Peyer's patch (tissue), 4 donors: Measurements from ENCODE around the gene HLA-DQB1. TPM values are rescaled to one million over a fixed set of nuclear protein-coding genes. Genes with fewer than 3 reads are reported as not detected.

Experiments
- DNase-seq, 3 donors: peaks; one replicate each; pipeline ENCODE4 v3.0.0-alpha.2; 2017 to 2019
- H3K27ac ChIP-seq, 4 donors: fragments of 200-600 bp; sonication (generic); one replicate each; pipeline ENCODE4 v1.5.1; 2016 to 2019
- H3K27me3 ChIP-seq, 2 donors: fragments of 200-600 bp; sonication (generic); one replicate each; pipeline ENCODE4 v1.5.1; 2019
- H3K36me3 ChIP-seq, 3 donors: fragments of 200-600 bp; sonication (generic); one replicate each; pipeline ENCODE4 v1.5.1; 2016 to 2019
- H3K4me1 ChIP-seq, 4 donors: fragments of 200-600 bp; sonication (generic); one replicate each; pipeline ENCODE4 v1.5.1; 2016 to 2019
- H3K4me3 ChIP-seq, 4 donors: fragments of 200-600 bp; sonication (generic); 1 replicate in 3 of 4; 2 replicates in 1 of 4; pipeline ENCODE4 v1.5.1; 2016 to 2019; ENCODE audit warnings: mild to moderate bottlenecking in 1 of 4
- H3K9me3 ChIP-seq, 4 donors: fragments of 200-600 bp; sonication (generic); one replicate each; pipeline ENCODE4 v1.5.1; 2016 to 2019; ENCODE audit warnings: mild to moderate bottlenecking in 1 of 4
- POLR2A ChIP-seq, 2 donors: fragments of 450-650 bp; IDR thresholded peaks; one replicate each; pipeline ENCODE4 v1.5.1; 2017; ENCODE audit warnings: antibody characterized with exemption in 2 of 2, mild to moderate bottlenecking in 2 of 2, moderate library complexity in 2 of 2
- total RNA-seq, 4 donors: library from RNA; depleted of rRNA; stranded (reverse); fragments of >200 nt; gene quantifications; one replicate each; pipeline ENCODE4 v1.1.0, GENCODE V29; 2016
- TF ChIP-seq, protein P1 (sequence below), 6 experiments: fragments of 450-650 bp in 4 of 6; fragments of 200-600 bp in 2 of 6; sonication (generic) in 1 of 6; IDR thresholded peaks; one replicate each; pipeline ENCODE4 v1.5.1; 2017 to 2019; ENCODE audit warnings: antibody characterized with exemption in 6 of 6, mild to moderate bottlenecking in 3 of 6, moderate library complexity in 1 of 6

Gene HLA-DQB1
- total RNA-seq, 4 donors from 2014 or later = 7.6 to 18.2 TPM; not detected in 2

DNA sequence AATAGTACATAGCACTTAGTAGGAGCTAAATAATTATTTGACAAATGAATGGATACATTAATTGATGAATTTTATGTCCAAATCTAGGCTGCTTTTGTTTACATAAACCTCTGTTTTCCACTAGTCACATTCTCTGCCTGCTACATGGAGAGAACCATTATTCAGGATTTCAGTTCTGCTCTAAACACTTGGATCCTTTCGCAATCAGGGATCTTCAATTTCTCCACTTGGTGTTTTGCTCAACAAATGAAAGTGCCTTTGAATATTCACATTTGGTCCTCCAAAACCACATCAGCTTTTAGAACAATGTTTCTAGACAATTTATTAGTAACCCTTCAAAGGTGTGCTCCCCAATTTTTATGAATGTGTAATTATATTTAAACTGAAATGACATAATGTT, 30.6 kb upstream of the HLA-DQB1 start:
- DNase-seq = no peak
- no peak for TF ChIP-seq POLR2A (IDR thresholded peaks at IDR 0.05)
- no peak overlapping the region for H3K4me3 ChIP-seq
- no peaks in the 10 kb centered on the region for H3K4me1 ChIP-seq
- no peaks in the 10 kb centered on the region for H3K27me3 ChIP-seq
- H3K27ac ChIP-seq = no peak overlapping the region
- no peaks in the 10 kb centered on the region for H3K9me3 ChIP-seq
- no peaks in the 10 kb centered on the region for H3K36me3 ChIP-seq

DNA sequence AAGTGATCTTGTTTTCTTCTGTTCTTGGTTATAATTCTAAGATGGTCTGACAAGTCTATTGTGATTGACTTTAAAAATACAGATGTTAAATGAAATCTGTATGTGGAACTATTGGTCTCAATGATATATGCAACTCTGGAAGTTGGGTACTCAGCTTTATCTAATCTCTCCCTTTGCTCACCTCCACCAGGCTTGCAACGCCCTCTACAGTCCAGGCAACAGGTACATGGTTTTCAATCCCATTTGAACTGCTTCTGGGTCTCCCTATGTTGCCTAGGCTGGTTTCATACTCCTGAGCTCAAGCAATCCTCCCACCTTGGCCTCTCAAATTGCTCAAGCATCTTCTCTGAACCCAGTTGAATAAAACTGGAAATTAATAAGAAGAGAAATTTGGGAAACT, 25.6 kb upstream of the HLA-DQB1 start:
- no peaks in the 10 kb centered on the region for H3K9me3 ChIP-seq
- no peak overlapping the region for H3K27ac ChIP-seq
- H3K4me1 ChIP-seq = no peaks in the 10 kb centered on the region
- DNase-seq = peak; percentile 54 to 82 (median 54)
- TF ChIP-seq POLR2A (IDR thresholded peaks at IDR 0.05) = no peak
- TF ChIP-seq, protein P1, sequence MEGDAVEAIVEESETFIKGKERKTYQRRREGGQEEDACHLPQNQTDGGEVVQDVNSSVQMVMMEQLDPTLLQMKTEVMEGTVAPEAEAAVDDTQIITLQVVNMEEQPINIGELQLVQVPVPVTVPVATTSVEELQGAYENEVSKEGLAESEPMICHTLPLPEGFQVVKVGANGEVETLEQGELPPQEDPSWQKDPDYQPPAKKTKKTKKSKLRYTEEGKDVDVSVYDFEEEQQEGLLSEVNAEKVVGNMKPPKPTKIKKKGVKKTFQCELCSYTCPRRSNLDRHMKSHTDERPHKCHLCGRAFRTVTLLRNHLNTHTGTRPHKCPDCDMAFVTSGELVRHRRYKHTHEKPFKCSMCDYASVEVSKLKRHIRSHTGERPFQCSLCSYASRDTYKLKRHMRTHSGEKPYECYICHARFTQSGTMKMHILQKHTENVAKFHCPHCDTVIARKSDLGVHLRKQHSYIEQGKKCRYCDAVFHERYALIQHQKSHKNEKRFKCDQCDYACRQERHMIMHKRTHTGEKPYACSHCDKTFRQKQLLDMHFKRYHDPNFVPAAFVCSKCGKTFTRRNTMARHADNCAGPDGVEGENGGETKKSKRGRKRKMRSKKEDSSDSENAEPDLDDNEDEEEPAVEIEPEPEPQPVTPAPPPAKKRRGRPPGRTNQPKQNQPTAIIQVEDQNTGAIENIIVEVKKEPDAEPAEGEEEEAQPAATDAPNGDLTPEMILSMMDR (IDR thresholded peaks at IDR 0.05) = peak in 4 of 6 experiments; percentile 65 to 79 (median 68)
- no peak overlapping the region for H3K4me3 ChIP-seq
- H3K36me3 ChIP-seq = no peaks in the 10 kb centered on the region
- H3K27me3 ChIP-seq = no peaks in the 10 kb centered on the region

DNA sequence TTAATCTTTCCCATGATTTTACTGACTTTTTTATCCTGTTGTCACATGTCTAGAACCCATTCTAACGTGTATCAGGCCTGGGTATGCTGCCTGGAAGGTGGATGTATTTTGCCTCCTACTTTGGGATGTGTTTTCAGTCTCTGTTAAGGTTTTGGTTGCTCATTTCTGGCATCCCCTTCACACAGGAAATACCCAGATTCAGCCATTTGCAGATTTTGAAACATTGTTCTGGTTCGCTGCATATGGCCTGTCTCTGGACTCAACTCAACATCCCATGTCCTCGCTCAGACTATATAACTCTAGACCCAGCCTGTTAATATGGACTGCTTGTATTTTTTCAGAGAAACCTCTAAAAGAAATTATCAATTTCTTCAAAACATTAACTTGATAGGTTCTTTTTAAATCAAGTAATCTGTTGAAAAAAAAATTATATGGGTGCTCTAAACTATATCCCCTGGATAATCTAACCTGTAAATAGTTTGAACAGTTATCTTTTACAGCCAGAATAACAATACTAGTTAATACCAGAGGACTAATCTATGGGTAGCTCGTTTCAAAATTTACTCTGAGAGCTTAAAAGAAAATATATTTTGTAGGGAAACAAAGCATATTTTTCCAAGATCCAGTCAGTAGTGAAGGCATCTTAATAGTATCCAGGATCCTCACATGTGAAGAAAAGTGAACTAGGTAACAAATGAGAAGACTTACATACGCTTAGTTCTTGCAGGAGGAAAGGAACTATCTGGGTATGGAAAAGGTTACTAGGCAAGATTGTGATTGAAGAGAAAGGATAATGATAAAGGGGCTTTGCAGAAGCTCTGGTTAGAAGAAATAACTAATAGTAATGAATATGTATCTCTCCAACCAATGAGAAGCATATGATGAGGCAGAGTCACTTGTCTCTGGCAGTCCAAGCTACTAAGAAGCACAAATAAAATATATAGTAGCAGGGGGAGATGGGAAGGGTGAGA, 23.4 kb upstream of the HLA-DQB1 start:
- Histone ChIP-seq H3K4me3 (no peak overlapping the region), H3K9me3 (no peaks in the 10 kb centered on the region), H3K36me3 (no peaks in the 10 kb centered on the region), H3K4me1 (no peaks in the 10 kb centered on the region), H3K27ac (peak overlapping the region in 2 of 4 donors; percentile 63 to 72), H3K27me3 (no peaks in the 10 kb centered on the region)
- peak in 2 of 3 donors; percentile 48 to 56 for DNase-seq
- TF ChIP-seq, protein P1 (IDR thresholded peaks at IDR 0.05) = no peak

DNA sequence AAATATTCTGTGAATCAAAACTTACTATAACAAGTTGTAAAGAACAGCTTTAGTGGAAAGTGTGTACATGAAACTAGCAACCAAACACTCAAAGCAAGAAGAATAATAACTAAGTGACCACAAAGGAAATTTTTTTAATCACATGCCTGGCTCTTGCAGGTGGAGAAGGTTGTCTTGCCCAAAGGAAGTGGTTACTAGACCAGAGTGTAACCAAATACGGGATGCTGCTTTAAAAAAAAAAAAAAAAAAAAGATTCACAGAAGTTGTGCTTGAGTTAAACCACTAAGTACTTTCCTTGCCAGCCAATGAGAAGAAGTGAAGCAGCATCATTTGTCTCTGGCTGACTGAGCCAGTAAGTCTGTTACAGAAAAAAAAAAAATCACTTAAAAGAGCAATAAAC, 19.1 kb upstream of the HLA-DQB1 start:
- H3K9me3 ChIP-seq = no peaks in the 10 kb centered on the region
- H3K27me3 ChIP-seq = no peaks in the 10 kb centered on the region
- peak in 2 of 3 donors; percentile 40 to 53 for DNase-seq
- H3K4me3 ChIP-seq = no peak overlapping the region
- no peaks in the 10 kb centered on the region for H3K4me1 ChIP-seq
- no peak for TF ChIP-seq POLR2A (IDR thresholded peaks at IDR 0.05)
- TF ChIP-seq, protein P1 (IDR thresholded peaks at IDR 0.05) = no peak
- no peaks in the 10 kb centered on the region for H3K36me3 ChIP-seq
- peak overlapping the region in 1 of 4 donors; percentile 69 for H3K27ac ChIP-seq

DNA sequence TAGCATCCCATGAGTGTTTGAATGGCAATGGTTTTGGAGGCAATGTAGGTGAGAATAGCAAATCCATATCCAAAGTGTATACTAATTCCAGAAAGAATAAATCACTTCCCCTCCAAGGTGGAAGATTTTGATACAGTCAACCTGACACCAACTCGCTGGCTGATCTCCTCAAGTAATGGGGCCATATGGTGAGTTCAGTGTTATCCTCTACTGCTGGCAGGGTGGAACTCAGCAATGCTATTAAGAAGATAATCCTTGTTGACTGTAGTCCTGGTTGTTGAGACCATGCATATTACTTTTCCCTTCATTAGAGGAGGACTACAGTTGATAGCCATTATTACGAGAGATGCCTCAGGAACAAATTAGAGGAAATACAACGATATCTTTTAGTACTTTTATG, 17.8 kb upstream of the HLA-DQB1 start:
- Histone ChIP-seq H3K27me3 (no peaks in the 10 kb centered on the region), H3K4me1 (no peaks in the 10 kb centered on the region), H3K9me3 (no peaks in the 10 kb centered on the region), H3K27ac (no peak overlapping the region), H3K36me3 (no peaks in the 10 kb centered on the region), H3K4me3 (no peak overlapping the region)
- no peak for DNase-seq
- TF ChIP-seq, protein P1 (IDR thresholded peaks at IDR 0.05) = no peak
- TF ChIP-seq POLR2A (IDR thresholded peaks at IDR 0.05) = no peak

DNA sequence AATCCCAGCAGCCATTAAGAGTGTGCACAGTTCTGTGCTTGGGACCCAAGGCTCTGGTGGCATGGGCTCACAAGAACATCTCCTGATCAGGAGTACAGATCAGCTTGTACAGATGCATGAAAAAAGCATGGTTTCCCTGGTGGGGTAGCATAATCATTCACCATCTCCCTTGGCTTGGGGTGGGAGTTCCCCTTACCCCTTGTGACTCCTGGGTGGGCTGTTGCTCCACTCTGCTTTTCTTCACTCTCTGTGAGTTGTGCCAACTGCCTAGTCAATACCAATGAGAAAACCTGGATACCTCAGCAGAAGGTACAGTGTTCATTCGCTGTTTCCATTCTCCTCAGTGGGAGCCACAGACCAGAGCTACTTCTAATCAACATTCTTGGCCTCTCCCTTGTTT, 13.6 kb upstream of the HLA-DQB1 start:
- Histone ChIP-seq H3K36me3 (no peaks in the 10 kb centered on the region), H3K9me3 (no peaks in the 10 kb centered on the region), H3K4me3 (no peak overlapping the region), H3K27ac (no peak overlapping the region), H3K27me3 (no peaks in the 10 kb centered on the region), H3K4me1 (no peaks in the 10 kb centered on the region)
- TF ChIP-seq POLR2A (IDR thresholded peaks at IDR 0.05) = no peak
- TF ChIP-seq, protein P1 (IDR thresholded peaks at IDR 0.05) = no peak
- no peak for DNase-seq
